Left forelimb (tissue), 1 donor: ENCODE measurements around the gene PEAK1.

ENCODE experiments used
- DNase-seq: peaks from one replicate; pipeline ENCODE4 v3.0.0-alpha.2; 2018; ENCODE audit warnings: low spot score

PEAK1 gene, protein sequence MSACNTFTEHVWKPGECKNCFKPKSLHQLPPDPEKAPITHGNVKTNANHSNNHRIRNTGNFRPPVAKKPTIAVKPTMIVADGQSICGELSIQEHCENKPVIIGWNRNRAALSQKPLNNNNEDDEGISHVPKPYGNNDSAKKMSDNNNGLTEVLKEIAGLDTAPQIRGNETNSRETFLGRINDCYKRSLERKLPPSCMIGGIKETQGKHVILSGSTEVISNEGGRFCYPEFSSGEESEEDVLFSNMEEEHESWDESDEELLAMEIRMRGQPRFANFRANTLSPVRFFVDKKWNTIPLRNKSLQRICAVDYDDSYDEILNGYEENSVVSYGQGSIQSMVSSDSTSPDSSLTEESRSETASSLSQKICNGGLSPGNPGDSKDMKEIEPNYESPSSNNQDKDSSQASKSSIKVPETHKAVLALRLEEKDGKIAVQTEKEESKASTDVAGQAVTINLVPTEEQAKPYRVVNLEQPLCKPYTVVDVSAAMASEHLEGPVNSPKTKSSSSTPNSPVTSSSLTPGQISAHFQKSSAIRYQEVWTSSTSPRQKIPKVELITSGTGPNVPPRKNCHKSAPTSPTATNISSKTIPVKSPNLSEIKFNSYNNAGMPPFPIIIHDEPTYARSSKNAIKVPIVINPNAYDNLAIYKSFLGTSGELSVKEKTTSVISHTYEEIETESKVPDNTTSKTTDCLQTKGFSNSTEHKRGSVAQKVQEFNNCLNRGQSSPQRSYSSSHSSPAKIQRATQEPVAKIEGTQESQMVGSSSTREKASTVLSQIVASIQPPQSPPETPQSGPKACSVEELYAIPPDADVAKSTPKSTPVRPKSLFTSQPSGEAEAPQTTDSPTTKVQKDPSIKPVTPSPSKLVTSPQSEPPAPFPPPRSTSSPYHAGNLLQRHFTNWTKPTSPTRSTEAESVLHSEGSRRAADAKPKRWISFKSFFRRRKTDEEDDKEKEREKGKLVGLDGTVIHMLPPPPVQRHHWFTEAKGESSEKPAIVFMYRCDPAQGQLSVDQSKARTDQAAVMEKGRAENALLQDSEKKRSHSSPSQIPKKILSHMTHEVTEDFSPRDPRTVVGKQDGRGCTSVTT (N-terminal part only)

DNA sequence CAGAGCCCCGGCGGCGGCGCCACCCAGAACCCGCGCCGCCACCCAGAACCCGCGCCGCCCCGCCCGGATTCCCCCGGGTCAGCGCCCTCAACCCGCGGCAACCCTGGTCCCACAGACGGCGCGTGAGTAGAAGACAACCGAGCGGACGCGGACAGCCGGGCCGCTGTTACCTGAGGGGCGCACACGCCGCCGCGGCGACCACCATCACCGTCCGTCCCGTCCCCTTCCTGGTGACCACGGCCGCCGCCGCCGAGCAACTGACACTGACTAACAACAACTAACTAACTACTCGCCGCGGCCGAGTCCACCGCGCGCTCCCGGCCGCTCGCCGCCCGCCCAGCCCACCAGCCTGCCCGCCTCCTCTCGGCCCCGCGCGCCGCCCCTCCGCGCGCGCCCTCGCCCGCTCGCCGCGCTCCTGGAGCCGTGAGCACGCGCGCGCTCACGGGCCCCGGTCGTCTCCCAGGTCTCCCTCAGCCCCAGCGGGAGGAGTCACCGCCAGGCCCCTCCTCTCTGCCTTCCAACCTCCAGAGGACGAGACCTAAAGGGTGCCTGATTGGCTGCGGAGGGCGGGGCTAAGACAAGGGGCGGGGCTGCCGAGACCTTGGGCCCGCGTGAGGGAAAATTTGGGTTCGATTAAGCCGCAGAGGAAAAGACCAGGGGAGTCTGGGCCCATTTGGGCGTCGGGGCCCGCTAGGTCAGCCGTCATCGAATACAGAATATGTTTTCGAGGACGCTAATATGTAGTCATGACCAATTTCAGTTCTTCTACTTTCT lies at the start of gene PEAK1:
TSS of gene PEAK1 (minus strand) at position 269 of the 774 bp plus-strand sequence. CDS start 238,178 bp downstream, outside the sequence.
- peak; percentile 99 for DNase-seq

DNA sequence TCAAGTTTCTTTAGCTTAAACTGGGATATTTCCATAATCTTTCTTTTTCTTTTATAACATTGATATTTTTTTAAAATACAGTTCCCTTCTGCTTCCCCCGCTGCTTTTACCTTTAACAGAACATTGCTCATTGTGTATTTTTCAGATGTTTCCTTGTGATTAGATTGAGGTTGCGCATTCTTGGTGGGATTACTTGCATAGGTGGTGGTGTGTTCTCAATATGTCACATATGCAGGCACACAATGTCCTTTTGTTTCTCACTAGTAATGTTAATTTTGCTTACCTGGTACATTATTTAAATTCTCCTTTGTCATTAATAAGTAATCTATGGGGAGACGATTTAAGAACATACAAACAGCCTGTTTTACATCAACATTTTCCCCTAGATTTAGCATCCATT lies 49.0 kb upstream of the PEAK1 start:
- no peak for DNase-seq

DNA sequence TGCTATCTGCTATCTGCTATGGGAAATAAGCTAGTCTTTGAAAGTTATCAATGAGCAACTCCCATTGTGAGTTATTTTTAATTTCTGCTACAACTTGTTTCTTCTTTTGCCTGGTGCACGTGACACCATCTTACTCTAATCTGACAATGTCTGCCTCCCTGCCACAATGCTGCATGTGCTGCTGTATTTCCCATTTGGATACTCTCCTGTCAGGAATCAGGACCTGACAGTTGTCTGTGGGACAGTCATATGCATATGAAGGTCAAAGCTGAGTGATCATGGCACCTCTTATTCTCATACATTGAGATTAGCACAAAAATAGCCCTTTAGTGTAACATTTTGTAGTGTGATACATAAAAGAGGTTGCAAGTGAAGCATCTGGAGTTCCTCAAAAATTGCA lies 46.6 kb upstream of the PEAK1 start:
- no peak for DNase-seq

DNA sequence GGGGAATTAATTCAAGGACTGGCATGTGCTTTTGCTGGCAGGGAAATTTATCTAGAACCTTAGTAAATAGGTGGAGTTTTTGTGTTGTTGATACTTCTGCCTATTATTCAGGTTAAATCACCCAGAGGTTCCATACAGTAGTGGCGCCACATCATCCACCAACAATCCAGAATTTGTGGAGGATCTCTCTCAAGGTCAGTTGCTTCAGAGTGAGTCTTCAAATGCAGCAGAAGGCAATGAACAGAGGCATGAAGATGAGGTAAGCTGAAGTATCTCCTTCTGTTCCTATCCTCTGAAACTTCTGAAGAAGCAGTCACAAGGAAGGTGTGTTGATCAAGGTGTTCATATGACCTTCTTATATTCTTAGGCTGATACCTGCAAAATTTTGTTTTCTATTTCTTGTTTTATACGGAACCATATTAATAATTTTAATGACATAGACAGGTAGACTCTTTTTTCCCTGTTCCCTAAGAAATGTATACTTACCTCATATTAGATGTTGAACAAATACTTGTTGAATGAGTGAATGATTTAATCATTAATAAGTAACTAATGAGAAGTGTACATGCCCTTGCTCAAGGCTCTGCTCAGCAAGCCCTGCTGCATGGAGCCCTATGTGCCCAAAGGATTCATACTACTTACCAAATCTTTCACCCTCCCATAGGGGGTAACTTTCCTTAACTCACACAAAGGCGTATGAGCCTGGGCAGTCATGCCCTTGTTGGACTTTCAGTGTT lies 44.4 kb upstream of the PEAK1 start:
- no peak for DNase-seq

DNA sequence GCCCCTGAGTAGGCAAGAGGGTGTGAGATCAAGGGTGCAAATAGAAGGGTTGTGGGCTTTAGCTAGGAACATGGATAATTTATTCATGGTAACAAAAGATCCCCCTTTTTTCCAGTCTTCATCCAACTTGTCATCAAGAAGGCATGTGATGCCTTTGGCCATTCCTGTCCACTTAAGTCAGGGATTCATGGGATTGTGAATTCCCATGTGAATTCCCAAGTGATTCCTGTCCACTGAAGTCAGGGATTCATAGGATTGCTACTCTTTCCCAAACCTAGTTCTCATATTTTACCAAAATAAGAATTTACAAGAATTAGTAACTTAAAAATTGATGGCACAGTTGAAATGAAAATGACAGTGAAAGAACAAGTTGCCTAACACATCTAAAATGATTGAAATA lies 41.6 kb upstream of the PEAK1 start:
- DNase-seq, result no peak

DNA sequence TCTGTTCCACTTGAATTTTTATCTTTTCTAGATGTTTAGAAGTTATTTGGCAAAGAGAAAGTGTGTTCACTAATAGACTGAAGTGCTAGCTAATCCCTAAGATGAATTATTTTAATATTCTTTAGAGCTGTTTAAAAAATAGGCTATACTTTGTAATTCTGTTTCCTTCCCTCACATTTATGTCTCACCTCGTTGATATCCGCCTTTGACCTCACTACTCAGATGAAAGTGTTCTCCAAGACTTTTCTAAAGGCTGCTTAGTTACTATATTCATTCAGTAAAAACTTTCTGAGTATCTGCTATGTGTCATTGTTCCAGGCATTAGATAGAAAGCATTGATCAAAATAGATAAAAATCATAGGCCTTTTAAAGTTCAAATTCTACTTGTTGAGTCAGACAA lies 39.1 kb upstream of the PEAK1 start:
- DNase-seq, result no peak

DNA sequence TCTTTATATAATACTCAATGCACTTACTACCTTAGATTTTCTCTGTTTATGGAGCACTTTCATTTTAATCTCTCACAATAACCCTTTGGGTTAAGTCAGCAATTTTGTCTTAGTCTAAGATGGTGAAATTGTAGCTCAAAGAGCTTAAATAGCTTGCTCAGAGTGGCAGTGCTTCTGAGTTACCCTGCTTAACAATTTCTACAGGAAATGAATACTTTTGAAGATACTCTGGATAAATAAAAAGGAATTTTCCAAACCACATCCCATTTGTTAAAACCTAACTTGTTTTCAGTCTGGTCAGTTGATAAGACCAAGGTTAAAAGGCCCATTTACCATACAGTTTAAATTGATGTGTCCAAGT lies 38.0 kb upstream of the PEAK1 start:
- DNase-seq, result no peak

DNA sequence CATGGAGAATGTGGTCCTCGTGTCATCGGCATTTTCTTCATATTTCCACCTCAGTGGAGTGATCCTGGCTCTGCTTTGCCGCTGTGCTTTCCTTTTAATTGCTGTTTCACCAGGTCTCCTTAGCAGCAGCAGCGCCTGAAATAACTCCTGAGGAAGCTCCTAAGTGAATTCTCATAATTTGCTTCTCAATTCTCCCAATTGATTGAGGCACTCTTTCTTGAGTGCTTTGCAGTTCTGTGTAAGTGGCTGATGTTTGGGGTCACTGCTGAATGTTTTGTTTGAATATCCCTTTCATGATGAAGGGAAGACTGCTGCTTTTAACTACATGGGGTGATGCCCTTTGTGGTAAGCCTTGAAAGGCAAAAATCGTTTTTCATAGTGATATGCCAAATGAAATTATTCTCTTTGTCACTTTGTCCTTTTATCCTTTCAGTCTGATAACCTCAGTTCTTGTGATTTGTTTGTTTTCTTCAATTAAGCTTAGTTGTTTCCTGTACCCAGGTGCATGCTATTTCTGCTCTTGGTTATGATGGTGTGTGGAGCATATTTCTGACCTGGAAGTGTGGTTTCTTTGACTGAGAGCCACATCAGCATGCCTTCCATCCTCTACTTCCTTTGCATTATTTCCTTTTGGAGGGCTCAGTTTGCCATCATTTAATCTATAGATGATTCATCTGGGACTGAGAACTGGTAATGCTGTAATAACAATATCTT lies 37.4 kb upstream of the PEAK1 start:
- no peak for DNase-seq

DNA sequence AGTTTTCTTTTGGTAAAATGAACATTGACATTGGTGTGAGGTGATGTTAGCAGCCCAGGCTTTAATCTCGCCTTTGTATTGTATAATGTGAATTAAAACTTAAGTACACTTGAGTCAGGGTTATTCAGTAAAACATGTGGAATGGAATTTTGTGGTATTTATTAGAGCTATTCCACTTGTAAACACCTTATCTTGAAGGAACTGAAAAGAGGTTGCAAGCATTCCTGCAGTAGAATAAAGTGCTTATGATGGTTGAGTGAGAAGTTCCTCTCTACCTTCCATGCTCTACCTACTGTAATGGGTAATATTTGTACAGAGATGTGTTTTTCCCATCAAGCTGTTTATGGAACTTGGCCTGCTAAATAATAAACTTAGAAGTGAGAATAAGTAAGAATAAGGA lies 36.8 kb upstream of the PEAK1 start:
- DNase-seq, result no peak

DNA sequence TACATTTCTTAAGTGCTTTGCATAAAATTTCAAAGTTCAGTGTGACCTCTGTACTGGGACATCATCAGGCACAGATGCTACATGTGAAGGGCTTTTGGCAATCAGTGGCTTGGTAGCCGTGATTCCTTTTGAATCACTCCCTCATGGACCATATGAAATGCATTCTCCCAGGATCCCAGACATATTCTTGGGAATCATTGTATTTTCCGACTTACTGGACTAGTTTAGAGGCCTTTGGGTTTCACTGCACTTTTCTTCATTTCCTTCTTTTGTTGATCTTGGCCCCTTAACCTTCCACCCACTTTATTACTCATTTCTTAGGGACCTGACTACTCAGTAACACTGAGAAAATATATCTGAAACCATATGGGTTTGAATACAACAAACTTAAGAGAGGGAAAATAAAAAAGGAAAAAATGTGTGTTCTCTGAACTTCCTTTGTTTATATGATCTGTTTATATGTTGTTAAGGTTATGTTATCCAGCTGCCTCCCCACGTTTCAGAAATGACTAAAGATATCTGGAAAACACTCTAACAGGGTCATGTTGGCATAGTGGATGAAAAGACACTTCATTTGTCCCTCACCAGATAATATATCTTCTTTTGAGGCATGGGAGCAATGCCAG lies 35.9 kb upstream of the PEAK1 start:
- DNase-seq, result no peak

DNA sequence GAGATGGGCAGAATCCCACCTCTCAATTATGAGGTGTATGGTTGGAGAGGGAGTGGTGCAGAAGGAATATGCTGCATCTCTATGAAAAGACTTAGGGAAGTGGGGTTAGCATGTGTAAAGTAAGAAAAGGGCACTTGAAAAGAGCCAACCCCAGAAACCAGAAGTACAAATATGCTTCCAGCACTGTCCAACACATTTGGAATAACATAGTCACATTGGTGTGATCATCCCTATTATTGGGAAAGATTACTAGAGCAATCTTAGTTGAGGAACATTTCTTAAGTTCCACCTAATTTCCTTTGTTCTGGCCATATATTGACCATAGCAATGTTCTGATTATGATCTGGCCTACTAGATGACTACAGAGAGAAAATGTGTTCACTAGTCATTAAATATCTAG lies 35.0 kb upstream of the PEAK1 start:
- DNase-seq, result no peak

DNA sequence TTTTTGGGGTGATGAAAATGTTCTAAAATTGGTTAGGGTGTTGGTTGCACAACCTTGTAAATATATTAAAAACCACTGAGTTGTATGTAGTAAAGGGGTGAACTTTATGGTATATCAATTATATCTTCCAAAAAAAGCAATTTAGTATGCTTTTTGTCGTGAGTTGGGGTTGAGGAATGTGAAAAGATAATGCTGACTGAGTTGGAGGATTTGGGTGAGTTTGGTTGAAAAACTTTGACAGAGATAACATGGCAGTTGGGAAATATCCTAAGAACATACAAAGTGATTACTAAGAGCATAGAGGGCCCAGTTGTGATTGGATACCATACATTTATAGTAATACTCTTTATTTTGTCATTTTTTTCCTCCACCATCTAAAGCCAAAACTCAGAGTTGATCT lies 34.4 kb upstream of the PEAK1 start:
- no peak for DNase-seq

DNA sequence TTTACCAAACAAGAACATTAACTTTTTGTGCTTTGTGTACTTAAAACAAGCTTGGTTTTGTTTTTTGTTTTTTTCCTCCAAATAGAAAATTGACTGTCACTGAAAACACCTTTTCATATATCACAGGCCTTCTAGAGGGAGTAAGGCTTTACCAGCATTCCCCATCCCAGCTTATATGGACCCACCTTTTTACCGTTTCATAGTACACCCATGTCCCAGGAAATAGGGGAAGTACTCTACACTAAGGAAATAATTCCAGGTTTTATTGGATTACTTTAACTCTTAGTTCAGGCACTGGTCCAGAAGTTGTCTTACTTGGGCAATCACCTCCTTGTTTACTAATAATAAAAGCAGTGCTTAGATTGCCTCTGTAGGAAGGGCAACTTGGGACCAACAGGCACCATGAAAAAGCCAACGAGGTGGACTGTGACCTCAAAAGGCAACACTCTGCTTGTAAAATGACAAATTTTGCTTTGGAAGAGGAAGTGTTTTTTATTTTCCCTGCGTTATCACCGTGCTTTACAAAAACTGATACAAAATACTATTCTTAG lies 27.0 kb upstream of the PEAK1 start:
- no peak for DNase-seq

DNA sequence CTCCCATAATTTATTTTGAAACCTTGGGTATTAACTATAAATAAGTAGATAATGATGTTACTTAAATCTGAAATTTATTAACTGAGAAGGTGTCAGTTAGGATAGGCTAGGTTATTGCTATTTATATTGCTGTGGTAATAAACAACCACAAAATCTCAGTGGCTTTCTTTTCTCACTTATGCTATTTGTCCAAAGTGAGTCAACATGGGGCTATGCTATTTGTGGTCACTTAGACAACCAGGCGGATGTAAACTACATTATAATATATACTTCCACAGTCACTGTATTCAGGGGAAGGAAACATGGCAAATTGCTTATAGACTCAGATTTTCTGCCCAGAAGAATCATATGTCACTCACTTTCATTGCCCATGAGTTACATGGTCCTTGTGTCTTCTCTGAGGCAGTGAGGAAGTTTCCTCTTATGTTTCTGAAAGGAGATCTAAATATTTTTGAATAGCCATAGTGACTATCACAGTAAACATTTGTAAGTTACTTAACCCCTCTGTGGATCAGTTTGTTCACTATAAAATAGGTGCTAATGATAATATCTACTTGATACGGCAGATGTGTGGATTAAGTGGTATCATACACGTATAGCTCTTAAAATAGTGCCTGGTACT lies 20.6 kb upstream of the PEAK1 start:
- DNase-seq, result no peak

DNA sequence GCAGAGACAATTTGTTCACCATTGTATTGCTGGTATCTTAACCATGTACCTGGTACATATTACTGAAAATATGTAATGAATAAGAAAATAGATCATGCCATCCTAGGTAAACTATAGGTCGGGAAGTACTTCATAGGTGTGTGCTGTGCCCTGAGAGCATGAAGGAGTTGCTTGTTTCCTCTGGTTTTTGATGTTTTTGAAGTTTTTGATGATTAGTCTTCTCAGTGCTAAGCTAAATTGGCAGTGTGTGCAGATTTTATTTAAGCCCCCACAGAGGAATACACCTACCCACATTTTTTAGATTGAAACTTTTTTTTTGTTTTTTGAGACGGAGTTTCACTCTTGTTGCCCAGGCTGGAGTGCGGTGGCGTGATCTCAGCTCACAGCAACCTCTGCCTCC lies 17.4 kb upstream of the PEAK1 start:
- no peak for DNase-seq

DNA sequence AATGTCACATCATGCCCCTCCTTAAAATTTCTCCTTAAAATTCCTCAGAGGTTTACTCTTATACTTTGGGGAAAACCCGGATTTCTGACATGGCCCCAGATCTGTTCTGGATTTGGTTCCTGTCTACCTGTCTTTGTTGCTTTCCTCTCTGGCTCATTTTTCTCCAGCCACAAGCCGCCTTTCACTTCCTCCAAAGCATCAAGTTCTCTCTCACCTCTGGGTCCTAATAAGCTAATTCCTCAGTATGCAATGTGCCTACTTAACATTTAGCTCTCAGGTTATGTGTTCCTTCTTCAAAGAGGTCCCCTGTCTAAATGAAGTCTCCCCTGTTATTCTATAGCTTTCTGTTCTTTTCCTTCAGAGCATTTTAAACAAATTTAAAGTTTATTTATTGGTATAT lies 16.9 kb upstream of the PEAK1 start:
- no peak for DNase-seq

DNA sequence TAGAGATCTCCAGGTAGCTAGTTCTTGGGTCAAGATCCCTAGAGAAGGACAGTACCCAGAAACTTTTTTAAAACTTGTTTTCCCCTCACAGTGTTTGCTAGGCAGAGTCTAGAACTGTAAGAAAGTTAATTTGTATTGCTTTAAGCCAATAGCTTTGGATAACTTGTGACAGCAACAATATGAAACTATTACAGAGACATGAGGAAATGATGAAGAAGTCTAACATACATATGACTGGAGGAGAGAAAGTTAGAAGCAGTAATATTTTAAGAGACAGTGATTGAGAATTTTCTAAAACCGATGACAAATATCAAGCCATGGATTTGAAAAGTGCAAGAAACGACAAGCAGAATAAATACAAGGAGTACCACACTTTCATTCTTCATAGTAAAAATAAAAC lies 10.7 kb upstream of the PEAK1 start:
- no peak for DNase-seq

DNA sequence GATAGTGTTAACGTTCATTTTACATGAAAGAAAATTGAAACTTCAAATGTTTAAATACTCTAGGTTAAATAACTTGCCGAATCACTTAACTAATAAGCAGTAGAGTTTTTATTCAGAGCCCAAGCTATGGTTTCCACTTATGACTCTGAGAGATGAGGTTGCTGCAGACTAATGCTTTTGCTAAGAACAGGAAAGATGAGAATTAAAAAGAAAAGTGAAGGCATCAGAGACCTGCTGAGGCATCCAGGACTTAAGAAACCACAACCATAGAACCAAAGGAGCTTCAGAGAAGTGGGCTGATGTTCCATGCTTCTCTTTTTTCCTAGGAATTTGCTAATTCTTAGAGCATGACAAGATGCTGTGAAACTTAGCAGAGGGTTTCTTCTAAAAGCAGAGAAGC lies 10.3 kb upstream of the PEAK1 start:
- no peak for DNase-seq

DNA sequence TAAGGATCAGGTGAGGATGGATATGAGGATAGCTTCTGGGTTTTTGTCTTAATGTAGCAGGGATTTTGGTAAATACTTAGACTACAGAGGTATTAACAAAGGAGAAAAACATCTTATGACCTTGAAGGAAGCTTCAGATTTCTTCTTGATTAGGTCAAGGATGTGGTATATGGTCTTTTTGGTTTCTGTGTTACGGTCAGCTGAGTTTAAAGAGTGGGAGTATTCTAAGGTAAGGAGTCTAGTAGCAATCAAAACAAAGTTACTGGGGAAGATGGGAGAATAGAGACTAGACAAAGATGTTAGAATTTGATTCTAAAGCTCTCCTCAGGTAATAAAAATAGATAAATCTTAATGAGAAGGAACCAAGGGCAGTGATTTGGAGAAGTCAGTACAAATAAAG lies 7.0 kb upstream of the PEAK1 start:
- DNase-seq, result no peak

DNA sequence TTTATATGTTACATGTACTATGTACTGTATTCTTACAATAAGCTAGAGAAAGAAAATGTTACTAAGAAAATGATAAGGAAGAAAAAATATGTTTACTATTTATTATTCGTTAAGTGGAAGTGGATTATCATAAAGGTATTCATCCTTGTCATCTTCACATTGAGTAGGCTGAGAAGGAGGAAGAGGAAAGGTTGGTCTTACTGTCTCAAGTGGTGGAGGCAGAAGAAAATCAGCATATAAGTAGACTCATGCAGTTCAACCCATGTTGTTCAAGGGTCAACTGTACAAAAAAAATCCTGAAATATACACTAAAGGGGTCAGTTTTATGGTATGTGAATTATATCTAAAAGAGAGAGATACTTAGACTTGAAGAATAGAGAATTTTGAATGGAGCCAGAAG lies 6.5 kb upstream of the PEAK1 start:
- DNase-seq, result no peak
